GM21360 (cell line): Measurements from ENCODE around the gene NME8.
"Not testable (repeated sequence)": the region's sequence is repeated elsewhere in the genome, so short reads cannot be mapped to it uniquely, and the experiment has no call there.

ENCODE experiments used
- ATAC-seq: cut with Tn5 transposase; IDR thresholded peaks from one replicate; pipeline ENCODE4 v1.9.1; 2021; ENCODE audit warnings: mild to moderate bottlenecking, moderate library complexity; ENCODE audit not compliant: unreplicated experiment

Gene NME8, protein sequence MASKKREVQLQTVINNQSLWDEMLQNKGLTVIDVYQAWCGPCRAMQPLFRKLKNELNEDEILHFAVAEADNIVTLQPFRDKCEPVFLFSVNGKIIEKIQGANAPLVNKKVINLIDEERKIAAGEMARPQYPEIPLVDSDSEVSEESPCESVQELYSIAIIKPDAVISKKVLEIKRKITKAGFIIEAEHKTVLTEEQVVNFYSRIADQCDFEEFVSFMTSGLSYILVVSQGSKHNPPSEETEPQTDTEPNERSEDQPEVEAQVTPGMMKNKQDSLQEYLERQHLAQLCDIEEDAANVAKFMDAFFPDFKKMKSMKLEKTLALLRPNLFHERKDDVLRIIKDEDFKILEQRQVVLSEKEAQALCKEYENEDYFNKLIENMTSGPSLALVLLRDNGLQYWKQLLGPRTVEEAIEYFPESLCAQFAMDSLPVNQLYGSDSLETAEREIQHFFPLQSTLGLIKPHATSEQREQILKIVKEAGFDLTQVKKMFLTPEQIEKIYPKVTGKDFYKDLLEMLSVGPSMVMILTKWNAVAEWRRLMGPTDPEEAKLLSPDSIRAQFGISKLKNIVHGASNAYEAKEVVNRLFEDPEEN

DNA sequence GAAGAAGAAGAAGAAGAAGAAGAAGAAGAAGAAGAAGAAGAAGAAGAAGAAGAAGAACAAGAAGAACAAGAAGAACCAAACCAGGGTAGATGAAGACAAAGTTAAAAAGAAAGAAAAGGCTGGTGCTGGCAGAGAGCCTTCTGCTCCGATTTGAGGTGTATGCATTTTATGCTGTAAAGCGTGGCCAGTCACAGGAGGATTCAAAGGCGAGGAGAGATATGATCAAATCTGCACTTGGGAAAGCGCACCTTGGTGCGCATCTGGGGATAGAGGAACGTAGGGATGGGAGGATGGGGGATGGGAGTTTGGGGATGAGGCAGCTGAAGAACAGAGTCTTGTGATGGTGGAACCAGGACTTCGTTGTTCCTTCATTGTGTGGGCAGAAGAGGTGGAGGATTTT lies at the start of gene NME8:
TSS of gene NME8 (plus strand) at position 301 of the 400 bp plus-strand sequence. CDS start 1,670 bp downstream, outside the sequence.
- ATAC-seq = no peak

DNA sequence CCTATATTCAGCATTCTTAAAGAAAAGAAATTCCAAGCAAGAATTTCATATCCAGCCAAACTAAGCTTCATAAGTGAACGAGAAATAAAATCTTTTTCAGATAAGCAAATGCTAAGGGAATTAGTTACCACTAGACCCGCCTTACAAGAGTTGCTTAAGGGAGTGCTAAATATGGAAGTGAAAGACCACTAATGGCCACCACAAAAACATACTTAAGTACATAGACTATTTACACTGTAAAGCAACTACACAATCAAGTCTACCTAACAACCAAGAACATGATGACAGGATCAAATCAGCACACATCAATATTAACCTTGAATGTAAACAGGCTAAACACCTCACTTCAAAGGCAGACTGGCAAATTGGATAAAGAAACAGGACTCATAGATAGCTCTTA lies 42.2 kb upstream of the NME8 start:
- ATAC-seq = no peak

DNA sequence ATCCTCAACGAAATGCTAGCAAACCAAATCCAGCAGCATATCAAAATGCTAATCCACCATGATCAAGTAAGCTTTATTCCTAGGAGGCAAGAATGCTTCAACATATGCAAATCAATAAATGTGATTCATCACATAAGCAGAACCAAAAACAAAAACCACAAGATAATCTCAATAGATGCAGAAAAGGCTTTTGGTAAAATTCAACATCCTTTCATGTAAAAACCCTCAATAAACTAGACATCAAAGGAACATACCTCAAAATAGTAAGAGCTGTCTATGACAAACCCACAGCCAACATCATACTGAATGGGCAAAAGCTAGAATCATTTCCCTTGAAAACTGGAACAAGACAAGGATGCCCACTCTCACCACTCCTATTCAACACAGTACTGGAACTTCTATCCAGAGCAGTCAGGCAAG lies 36.2 kb upstream of the NME8 start:
- ATAC-seq = not testable (repeated sequence)

DNA sequence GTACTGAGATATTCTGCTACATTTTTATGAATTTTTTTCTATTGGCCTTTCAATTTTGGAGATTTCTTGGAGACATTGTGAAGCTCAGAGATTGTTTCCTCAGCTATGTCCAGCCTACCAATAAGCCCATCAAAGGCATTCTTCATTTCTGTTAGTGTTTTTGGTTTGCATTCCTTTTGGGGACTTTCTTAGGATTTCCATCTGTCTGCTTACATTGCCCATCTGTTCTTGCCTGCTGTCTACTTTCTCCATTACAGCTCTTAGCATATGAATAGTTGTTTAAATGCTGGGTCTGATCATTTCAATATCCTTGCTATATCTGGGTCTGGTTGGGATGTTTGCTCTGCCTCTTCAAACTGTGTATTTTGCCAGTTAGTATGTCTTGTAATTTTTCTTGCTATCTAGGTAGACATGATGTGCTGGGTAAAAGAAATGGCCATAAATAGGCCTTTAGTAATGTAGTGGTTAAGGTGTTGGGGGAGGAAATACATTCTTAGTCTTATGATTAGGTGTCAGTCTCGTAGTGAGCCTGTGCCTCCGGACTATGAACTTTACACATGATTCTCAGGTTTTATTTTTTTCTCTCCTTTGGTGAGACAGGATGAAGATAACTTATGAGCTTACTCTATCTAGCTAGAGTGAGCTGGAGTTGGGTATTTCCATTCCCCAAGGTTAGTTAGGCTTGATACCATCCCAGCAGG lies 32.6 kb upstream of the NME8 start:
- ATAC-seq = peak; percentile 86

DNA sequence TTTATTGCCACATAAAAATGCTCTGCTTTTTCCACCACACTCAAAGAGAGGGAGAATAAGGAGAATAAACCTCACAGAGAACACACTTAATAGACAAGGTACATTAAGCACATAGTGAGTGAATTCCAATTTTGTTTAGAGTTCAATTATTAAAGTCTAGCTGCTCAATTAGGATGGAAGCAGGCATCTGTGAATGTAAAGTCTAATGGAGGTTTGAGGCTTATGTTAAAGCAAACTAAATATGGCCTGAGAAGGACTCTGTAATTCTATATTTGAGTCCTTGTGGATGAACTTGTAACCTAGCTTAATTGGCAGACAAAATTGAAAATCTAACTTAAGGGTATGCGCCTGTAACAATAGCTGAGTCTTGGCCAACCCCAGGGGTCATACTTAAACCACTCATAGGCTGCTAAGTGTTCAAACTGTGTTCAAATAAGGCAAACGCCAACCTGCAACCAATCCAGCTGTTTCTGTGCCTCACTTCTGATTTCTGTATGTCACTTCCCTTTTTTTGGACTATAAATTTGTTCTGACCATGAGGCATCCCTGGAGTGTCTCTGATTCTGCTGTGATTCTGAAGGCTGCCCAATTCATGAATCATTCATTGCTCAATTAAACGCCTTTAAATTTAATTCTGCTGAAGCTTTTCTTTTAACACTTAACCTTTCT lies 31.3 kb upstream of the NME8 start:
- ATAC-seq = no peak

DNA sequence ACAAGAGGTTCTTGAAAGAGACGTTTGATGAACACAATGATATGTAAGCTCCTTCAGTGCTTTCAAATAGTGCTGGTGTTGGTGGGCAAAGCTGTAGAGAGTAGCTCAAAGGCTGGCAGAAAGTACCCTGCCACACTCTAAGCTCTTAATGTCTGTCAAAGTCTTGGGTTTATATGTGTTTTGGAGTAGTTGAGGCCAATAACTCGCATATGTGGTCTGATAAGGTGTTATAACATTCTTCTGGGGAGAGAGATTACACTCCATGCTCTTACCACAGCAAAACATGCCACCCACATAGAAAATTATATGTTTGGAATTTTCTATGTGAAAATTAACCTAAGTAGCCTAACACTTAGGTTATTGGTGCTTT lies 30.8 kb upstream of the NME8 start:
- ATAC-seq = no peak

DNA sequence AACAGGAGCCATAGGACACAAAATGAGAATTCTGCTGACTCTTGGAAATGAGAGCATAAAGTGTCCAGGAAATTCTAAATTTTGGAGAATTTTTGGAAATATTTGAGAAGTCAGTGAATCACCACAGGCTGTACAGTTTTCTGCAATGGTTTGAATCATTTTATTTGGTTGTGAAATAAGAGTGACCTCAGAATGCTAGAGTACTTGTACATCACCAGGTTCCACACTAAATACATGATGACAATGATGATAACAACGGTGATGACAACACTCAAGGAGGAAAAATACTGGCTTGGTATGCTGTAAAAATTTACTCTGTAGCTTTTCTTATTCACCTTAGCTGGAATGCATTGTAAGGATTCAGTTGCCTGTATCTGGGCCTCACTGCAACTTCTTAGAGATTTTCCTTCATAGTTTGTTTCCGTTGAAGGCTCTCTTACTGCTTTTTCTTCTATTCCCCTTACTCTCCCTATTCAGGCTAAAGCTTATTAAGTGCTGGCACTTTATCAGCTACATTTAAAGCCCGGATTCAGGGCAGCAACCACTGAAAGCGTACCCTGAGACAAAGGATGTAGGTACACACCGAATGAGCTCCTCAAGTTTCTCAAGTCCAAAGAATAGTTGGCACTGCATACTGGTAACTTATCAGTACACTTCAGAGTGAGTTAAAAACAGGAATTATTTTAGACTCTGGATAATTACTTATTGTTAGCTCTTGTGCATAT lies 30.2 kb upstream of the NME8 start:
- ATAC-seq = no peak

DNA sequence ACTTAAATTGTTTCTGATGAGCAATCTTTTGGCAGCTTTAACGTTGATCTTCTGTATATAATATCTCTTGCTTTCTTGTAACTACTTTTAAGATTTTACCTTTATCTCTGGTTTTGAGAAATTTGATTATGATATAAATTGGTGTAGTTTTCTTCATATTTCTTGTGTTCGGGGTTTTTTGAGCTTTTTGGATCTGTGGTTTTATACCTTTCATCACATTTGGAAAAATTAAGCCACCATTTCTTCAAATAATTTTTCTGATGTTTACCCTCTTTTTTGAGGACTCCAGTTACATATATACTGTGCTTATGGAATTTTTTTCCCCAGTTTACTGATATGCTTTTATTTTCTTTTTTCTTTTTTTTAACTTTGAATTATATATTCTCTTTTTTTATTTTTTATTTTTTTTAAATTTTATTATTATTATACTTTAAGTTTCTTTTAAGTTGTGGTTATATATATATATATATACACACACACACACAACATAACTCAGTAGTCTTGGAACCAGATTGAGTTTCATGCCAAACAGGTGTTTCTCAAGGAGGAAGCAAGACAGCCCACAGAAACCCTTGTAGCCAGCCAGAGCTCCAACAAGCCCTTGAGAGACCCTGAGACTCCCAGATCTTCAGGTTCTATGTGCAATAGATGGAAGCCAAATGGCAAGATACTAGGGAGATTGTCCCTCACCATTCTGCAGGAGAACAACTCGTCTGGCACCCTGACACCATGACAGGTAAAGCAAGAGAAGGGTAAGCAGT lies 27.5 kb upstream of the NME8 start:
- ATAC-seq = no peak

DNA sequence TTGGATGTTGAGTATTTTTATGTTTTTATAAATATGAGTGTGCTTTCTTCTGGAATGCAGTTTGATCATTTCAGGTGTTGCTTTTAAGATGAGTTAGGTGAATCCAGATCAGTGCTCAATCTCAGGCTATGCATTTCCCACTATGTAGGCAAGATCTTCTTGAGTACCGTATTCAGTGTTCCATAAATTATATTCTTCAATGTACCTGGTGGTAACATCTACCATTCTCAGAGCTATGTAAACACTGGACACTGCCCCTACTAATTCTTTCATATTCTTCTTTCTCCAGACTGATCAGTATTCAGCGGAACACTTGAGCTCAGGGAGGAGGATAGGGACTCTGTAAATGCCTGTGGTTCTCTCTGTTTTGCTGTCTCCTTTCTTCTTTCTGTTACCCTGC lies 25.5 kb upstream of the NME8 start:
- ATAC-seq = no peak

DNA sequence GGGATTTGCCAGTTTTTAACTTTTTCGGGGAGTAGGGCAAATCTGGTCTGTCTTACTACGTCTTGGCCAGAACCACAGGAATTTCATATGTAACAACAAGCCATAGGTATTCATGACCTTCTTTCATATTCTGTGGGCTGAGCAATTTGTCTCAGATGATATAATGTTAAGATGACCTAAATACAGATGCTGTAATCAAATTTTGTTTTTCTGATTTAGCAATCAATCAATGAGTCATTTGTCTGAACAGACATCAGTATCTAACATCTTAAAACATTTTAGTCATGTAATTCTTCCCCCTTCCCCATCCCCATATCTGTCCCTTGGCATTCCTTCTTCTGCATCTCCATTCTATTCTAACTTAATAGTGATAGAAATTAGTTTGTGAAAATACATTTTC lies 24.8 kb upstream of the NME8 start:
- no peak for ATAC-seq

DNA sequence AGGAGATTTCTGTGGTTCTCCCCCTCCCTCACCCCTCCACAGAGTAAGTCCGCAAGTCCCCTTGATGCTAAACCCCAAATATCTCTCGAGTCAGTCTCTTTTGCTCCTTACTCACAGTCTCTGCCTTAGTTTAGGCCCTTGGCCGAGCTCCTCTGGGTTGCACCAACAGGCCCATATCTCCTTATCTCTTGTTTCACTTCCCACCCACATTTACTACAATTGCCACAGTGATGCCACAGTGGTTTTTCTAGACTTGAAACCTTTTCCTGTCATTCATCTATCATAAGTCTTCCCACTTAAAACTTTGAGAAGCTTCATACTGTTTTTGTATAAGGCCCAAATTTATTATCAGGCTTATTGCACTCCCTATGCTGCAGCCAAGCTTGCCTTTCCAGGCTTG lies 23.4 kb upstream of the NME8 start:
- no peak for ATAC-seq

DNA sequence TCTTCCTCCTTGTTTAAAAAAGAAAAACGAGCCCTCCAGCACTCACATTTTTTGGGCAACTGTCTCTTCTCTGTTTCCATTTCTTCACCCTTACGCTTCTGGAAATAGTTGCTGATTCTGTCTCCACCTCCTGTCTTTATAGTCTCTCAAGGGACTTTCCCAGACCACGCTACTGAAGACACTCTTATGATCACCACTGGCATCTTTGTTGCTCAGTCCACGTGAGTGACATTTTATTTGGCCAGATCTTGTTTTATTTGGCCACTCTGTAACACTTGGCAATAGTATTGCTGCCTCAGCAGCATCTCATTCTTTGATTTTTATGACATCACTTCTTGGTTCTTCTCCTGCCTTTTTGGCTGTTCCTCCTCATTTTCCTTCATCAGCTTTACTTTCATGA lies 21.6 kb upstream of the NME8 start:
- no peak for ATAC-seq

DNA sequence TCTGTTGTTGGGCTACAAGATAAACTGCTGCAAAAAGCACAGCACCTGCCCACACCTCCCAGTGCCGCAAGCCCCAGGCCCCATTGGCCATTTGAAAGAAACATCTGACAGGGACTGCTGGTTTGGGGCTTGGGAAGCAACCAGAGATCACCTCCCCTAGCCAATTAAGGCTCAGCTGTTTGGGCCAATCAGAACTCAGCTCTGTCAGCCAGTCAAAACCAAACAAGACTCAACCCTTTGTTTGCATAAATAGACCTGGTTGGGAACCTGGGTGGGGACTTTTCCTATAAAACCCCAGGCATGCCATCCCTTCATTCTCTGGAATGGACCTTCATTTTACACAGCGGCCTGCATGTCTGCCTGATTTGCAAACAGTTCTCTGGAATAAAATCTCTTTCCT lies 17.2 kb upstream of the NME8 start:
- ATAC-seq = no peak

DNA sequence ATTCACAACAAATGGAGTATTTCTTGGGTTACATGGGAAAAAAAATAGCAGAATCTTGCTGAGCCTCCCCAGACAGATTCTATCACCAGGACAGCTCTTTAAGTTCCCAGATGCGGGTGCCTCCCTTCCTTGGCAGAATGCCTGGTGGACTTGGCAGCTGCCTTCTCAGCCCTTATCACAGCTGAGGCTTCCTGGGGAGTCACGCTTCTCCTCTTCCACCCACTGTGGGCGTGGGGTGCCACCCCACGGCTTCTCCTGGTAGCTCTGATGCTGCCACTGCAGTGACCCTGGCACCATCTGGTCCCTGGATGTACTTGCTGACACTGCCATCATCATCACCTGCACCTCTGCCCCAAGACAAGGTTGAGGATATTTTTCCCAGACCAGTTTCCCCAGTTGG lies 16.2 kb upstream of the NME8 start:
- ATAC-seq = peak; percentile 63

DNA sequence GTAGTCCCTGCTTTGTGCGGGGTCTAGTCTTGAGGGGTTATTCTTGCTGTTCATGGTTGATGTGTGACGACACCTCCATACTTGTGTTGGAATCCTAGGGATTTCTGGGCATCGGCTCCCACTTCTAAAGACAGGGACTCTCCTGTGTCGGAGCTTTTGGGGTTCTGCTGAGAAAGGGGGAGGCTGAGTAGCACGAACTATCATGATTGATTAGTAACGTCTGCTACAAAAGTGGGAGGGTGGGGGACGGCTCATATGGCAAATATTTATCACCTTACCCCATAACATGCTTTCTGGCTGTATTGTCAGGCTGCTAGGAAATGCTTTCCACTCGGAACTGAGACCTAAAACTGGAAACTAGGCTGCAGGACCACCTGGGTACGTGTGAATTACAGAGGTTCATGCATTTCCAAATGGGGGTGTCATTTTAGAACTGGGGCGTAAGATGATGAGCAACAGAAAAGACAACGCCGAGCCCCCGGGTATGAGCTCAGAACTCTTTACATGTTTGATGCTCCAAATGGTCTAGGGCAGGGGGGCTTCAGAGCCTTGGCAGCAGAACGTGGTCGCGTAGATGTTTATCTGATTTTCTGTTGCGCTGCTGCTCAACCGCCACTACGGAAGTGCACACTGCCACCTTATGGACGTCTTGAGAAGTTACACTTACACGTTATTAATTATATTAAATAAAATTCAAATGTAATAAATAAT lies 15.1 kb upstream of the NME8 start:
- ATAC-seq = no peak

DNA sequence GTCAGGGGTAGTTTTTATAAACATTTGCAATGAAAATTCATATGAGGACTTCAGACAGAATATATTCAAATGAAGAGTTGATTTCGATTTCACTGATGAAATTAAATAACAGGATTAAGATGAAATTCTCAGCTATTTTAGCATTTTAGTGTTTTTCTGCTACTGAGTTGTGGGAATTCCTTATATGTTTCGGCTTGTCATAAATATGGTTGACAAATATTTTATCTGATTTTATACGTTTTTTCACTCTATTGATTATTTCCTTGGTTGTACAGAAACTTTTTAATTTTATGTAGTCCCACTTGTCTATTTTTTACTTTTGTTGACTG lies 14.6 kb upstream of the NME8 start:
- no peak for ATAC-seq

DNA sequence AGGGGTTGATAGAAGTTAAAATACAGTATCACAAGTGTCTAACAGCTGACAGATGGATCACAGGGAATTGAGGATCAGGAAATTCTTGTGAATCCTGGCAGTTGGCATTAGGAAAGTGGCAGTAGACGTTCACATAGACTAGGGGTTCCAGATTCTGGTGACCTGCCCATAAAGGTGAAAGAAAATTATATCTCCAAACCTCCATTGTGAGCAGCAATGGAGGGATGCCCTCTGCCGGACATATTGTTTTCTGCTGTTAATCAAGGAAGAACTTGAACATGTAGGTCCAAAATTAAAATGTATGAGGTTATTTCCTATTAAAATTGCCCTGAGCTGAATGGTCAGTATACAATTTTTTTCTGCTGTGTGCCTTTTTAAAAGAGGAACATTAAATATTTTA lies 5.1 kb downstream of the NME8 start:
- ATAC-seq = no peak

DNA sequence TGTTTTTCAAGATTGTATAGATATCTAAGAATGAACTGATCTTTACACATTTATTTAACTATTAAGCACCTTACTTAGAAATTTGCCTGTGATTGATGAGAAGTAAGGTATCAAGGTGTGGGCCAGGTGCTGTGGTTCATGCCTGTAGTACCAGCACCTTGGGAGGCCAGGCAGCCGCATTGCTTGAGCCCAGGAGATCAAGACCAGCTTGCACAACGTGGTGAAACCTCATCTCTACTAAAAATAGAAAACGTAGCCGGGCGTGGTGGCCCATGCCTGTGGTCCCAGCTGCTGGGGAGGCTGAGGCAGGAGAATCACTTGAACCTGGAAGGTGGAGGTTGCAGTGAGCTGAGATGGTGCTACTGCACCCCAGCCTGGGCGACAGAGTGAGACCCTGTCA lies 33.7 kb downstream of the NME8 start:
- no peak for ATAC-seq

DNA sequence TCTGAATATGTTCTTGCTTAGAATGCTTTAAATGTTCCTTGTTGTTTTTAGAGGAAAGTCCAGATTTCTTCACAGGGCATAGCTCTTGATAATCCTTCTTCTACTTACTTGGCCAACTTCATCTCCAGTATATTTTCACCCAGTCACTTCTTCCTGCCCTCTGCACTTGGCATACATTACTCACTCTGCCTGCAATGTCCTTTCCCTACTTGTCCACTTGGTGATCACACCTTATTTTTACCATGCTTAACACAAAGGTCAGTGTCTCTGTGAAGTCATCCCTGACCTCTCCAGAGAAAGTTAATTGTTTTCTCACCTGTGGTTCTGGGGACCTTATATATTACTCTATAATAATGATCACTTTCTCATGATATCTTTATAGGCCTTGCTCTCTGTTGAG lies 45.0 kb downstream of the NME8 start:
- no peak for ATAC-seq

DNA sequence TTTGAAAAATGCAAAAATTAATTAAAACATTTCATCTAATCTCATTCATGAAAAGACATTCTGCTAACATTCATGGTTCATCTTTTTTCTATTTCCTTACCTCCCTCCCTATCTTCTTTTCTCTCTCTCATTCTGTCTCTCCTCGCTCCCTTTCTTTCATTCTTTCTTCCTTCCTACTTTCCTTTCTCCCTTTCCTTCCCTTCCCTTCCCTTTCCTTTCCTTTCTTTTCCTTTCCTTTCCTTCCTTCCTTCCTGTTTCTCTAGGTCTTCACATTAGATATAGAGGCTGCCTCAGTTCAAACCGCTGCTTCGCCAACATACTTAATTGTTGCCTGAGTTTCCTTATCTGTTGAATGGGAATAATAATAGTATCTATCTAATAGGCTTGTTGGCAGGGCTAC lies 46.3 kb downstream of the NME8 start:
- no peak for ATAC-seq
